NCI-H748 (cell line): Measurements from ENCODE around the gene GPBAR1.
"Not testable (repeated sequence)": the region's sequence is repeated elsewhere in the genome, so short reads cannot be mapped to it uniquely, and the experiment has no call there.

Experiments
- DNase-seq: peaks from one replicate; lab custom pipeline; 2025; ENCODE audit not compliant: unreplicated experiment; lab: John Stamatoyannopoulos, UW

Gene GPBAR1

GRCh38 chr2:218266316-218266979 lies 5.6 kb downstream of the GPBAR1 start:
- no peak for DNase-seq

- DNase-seq: no peak
Measured at GRCh38 chr2:218267259-218267658, 6.4 kb downstream of the GPBAR1 start.

DNA sequence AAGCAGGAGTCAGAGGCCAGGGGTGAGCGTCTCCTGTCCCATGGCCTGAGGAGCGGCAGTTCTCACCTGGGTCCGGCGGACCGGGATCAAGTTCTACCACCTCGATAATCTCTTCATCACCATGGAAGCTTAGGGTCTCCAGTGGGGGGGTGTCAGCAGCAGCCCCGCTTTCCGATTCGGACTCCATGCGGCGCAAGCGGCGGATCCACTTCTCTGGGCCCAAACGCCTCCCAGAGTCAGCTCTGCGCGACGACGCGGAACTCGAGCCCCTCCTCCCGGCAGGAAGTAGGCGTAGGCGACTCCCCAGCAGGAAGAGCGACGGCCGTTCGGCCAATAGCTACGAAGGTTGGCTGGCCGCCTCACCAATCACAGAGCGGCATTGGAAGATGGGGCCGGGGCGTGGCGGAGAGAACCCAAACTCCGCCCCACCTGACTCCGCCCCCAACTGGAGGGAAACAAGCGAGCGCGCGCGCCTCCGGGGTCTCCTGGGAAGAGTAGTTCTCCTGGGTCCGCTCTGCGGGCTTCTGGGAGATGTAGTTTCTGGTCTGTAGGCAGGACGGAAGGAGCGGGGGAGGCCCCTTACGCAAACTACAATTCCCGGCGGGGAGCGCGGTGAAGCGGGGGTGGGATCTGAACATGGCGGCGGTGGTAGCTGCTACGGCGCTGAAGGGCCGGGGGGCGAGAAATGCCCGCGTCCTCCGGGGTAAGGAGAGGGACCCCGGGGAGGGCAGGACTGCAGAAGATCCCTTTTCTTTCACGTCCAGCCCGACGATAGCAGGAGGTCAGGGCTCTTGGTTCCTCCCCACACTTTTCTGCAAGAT lies 9.3 kb downstream of the GPBAR1 start, which contains the start of the genes AAMP and PNKD:
AAMP (minus strand) TSS at position 238 of the 821 bp plus-strand sequence; CDS start at position 187, 51 bp downstream.
PNKD (plus strand) TSS at position 620 of the 821 bp plus-strand sequence; CDS start at position 637, 17 bp downstream.
- DNase-seq: peak; percentile 99

DNA sequence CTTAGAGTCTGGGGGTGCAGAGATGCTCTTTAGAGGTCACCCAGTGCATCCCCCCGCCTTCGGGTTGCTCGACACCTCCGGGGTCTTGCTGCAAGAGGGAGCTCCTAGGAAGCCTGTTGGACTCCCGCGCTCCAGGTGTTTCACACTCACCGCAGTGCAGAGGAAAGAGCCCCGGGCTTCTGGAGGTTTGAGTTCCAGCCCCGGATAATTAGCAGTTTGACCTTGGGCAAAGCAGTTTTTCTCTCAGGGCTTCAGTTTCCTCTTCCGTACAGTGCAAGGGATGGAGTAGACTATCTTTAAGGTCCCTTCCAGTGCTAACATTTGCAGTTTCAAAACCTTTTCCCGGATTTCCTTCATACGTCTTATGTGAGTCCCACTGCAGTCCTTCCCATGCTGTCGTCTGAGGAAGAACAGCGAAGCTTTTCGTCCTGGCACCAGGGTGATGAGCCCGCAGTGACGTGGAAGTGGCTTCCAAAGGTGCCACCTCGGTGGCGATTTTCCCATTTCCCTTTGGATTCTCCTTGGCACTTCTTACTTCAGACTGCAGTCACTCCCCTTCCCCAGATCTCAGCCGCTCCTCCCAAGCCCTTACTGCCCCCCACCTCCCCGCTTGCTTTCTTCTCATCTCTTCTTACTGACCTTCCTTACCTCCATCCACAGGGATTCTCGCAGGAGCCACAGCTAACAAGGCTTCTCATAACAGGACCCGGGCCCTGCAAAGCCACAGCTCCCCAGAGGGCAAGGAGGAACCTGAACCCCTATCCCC lies 10.1 kb downstream of the GPBAR1 start:
- peak; percentile 49 for DNase-seq

DNA sequence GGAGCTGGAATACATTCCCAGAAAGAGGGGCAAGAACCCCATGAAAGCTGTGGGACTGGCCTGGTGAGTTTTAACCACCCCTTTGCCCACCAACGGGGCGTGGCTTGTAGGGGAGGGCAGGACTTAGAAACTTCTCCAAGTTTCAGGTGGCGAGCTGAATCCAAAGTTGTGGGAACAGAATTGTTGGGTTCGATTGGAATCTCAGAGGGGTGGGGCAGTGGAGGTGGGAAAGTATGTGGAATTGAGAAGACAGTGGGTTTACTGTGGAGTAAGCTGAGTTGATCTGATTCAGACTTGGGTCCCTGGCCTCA lies 10.6 kb downstream of the GPBAR1 start:
- no peak for DNase-seq

- no peak for DNase-seq
Measured at GRCh38 chr2:218271865-218272530, 11.2 kb downstream of the GPBAR1 start.

- DNase-seq: peak; percentile 74
Measured at GRCh38 chr2:218272531-218273212, 11.9 kb downstream of the GPBAR1 start.

DNA sequence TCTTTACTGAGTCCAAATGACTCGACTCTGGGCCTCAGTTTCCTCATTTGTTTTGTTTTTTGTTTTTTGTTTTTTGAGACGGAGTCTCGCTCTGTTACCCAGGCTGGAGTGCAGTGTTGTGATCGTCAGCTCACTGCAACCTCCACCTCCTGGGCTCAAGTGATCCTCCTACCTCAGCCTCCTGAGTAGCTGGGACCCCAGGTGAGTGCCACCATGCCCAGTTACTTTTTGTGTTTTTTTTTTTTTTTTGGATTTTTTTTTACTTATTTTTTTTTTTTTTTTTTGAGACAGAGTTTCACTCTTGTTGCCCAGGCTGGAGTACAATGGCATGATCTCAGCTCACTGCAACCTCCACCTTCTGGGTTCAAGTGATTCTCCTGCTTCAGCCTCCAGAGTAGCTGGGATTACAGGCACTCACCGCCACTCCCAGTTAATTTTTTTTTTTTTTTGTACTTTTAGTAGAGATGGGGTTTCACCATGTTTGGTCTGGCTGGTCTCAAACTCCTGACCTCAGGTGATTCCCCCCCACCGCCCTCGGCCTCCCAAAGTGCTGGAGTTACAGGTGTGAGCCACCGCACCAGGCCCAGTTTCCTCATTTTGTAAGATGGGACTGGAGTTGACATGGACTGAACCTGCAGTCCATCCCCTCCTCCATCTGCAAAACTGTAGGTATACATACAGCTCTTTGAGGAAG lies 12.5 kb downstream of the GPBAR1 start:
- not testable (repeated sequence) for DNase-seq

DNA sequence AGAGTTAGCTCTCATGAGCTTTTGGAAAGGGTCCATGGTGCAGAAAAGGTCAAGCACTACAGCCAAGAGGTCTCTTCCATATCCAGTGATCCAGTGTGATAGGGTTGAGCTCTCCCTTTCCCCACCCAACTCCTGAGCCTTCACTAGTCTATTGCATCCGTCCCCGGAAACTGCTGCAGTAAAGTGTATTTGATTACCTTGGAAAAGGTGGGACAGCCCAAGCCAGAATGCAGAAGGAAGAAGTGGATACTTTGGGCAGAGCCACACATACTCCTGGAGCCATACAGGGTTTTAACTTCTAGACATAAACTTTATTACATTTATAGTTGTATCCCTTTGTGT lies 13.1 kb downstream of the GPBAR1 start:
- DNase-seq: no peak

GRCh38 chr2:218274586-218274985 lies 13.8 kb downstream of the GPBAR1 start:
- DNase-seq: no peak

DNA sequence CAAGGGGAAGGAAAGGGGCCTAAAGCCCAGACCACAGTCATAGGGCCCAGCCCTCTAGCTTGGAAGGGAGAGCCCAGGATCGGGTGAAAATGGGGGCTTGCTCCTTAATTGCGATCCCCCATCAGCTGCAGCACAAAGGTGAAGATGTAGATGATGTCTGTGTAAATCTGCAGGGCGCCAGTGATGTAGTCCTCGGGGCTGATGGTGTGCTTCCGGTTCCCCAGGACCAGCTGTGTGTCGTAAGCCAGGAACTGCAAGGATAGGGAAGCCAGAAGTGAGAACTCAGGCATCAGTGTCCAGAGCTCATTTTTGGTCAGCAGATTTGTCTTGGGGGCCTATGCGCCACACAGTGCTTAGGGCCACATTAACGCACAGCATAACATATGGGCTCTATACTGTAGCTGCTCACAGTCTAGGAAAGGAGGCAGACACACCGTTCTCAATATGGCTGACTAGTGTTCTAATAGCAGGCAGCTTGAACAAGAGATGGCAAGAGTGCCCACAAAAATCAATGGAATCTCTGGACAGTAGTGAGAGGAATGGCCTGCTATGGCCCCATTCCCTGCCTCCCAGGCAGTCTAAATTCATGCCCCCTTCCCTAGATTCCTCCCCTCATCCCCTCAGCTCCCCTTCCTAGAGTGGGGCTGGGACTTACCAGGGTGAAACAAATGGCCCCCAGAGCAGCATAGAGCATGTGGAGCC lies 14.7 kb downstream of the GPBAR1 start:
- DNase-seq: no peak

DNA sequence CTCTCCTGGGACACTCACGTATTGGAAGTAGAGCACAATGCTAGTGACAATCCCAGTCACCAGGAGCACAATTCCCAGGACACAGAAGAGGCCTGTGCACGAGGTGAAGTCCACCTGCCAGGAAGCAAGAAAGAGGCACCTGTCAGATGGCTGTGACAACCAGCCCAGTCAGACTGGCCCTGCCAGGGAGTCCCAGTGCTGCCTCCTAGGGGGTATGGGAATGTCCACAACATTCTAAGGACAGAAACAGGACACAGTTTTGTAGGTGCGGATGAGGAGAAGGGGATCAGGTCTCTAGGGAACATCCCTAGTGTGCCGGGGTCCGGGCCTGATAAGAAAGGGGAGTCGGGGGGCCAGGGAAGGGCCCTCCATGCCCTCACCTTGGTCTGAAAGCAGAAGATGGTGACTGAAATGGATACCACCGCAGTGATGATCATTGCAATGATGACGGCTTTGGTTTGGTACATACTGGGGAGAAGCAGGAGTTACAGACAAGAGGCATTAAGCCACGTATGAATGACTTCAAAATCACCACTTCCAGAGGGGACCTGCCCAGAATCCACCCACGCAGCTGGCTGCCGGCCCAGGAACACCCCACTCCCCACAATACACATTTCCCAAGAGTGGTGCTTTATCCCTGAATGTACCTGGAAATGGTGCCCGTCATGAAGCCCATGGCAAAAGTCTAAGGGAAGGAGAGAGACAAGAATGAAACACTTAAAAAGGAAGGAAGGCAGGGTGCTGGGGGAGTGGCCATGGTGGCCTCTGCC lies 16.4 kb downstream of the GPBAR1 start:
- DNase-seq: no peak

GRCh38 chr2:218277921-218278320 lies 17.1 kb downstream of the GPBAR1 start:
- no peak for DNase-seq

DNA sequence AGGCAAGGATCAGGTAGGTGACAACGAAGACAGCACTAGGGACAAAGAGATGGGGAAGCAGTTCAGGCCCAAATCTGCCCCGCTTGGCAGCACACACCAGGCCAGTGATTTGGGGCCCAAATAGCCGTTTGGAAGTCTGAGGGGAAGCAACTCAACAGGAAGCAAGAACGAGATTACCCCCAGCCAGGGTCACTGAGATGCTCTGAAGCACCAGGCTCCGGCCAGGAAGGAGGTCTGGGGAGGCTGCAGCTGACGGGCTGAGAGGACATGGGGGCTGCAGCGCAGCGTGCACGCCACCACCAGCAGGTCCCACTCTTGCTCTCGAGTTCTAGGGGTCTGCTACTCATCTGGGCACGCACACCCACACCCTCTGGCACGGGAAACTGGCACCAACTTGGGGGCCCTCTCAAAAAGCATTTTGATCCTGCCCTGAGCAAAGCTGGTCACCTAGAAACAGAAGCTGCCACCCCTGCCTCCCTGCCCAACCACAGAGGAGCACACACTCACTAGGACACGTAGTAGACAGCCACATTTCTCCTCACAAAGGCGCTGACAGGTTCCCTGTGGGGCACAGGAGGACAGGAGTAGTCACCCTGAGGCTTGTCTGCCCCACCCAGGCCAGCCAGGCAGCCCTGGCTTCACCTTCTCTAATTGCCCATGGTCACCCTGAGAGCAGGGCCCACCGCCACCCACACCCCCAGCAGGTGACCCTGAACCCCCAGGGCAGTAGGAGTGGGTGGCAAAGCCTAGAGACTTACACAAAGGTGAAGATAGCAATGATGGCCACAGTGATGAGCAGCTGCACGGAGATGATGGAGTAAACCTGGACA lies 17.9 kb downstream of the GPBAR1 start:
- DNase-seq: no peak

DNA sequence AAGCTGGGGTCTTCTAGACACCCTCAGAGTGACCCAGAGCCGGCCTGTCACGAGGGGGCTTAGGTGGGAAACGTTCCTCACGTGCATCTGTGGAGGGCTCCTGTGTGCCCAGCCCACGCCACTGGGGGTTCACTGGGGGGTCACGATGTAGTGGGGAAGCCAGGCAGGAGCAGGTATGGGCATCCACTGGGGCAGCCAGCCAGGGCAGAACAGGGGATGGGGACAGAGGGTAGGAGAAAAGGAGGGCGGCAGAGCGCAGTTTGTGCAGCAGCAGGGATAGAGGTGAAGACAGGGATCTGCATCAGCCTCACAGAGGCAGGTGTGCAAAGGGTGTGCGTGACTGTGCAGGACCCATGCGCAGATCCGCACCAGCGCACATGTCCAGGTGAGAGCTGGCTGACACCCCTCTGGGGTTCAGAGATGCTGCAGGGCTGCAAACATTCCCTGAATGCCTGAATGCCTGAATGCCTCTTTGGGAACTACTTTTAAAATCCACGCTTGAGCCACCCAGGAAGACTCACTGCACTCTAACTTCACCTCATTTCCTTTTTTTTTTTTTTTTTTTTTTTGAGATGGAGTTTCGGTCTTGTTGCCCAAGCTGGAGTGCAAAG lies 19.6 kb downstream of the GPBAR1 start:
- no peak for DNase-seq

DNA sequence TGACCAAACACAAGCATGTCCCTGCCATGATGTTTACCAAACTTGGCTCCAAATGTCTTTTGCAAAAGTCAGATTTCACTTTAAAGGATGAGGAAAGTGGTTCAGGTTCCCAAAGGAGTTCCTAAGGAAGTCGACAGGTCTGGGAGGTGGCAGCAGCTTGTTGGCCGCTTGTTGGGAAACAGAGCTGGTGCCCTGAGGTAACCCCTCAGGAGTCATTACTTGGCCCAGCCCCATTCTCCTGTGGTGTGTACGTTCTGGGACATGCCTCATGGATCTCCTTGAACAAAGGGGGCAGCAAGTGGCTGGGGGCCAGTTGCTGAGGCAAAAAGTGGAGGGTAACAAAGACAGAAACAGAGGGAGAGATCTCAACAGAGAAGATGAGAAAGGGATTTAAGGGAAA lies 20.6 kb downstream of the GPBAR1 start:
- DNase-seq: no peak

- no peak for DNase-seq
Measured at GRCh38 chr2:218282173-218282991, 21.6 kb downstream of the GPBAR1 start.
